Measurements from ENCODE around the gene SCAMP5.

- TF ChIP-seq YY1 (IDR thresholded peaks at IDR 0.05; ENCODE audit: insufficient read depth, insufficient read length): no peak
- no peak for TF ChIP-seq SUZ12 (IDR thresholded peaks at IDR 0.05; ENCODE audit: extremely low read depth, insufficient read depth, insufficient read length)
These were observed 36.3 kb upstream of the SCAMP5 start for GRCh38 chr15:74958908-74959585.
